NCI-H1105 (cell line): Measurements from ENCODE around the gene CASP4.
"Not testable (repeated sequence)": the region's sequence is repeated elsewhere in the genome, so short reads cannot be mapped to it uniquely, and the experiment has no call there.

Source experiments
- DNase-seq: peaks from one replicate; lab custom pipeline; 2025; lab: John Stamatoyannopoulos, UW

Gene CASP4

DNA sequence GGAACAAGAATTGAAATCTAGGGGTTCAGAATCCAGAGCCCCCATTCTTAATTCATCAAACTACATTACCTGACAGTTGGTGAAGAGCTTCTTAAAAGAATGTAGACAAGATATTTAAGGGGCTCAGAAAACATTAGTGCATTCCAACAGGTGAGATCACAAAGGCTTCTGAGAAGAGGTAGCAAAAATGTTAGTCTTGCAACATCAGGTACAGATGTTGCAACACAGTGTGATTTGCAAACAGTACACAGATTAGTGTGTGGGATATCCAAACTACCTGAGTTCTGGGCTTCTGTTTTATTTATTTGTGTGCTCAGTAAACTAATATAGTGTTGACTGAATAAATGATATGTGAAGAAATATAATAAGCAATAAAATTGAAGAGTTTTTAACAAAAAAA, 11.8 kb downstream of the CASP4 start:
- DNase-seq = no peak

DNA sequence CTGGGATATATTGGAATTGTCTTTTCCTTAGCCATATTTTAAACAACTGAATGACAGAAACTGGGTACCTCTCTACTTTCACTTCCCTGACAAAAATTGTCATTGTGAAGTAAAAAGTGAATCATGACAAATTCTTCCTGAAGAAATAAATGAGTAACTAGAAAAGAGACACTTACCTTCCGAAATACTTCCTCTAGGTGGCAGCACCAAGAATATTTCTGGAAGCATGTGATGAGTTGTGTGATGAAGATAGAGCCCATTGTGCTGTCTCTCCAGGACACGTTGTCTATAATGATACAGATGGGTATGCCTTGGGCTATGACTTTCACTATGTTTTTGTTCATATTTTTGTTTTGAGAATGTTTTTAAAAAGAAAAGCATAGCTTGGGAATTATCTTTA, 21.5 kb downstream of the CASP4 start:
- no peak for DNase-seq

GRCh38 chr11:104944076-104944475, 24.3 kb downstream of the CASP4 start:
- DNase-seq = no peak

DNA sequence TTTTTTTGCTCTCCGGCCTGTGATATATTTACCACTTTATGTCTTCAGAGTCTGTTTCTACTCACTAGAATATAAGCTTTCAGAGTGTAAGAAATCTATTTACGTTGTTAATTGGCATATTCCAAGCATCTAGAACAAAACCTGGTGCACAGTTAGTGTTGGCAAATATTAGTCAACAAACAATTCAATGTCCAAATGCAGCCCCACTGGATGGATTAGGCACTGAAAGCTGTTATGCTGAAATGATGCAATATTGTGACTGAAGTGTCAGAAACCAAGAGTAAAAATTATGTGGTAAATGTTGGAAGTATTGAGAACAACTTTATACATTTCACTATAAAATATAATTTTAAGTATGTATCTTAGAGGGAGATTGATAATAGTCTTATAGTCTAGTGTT, 24.8 kb downstream of the CASP4 start:
- no peak for DNase-seq

- DNase-seq = no peak
These were observed 33.8 kb downstream of the CASP4 start for GRCh38 chr11:104934594-104934993.

GRCh38 chr11:104934073-104934472, 34.3 kb downstream of the CASP4 start:
- not testable (repeated sequence) for DNase-seq

GRCh38 chr11:104928811-104929210, 39.6 kb downstream of the CASP4 start:
- no peak for DNase-seq

- DNase-seq = no peak
These were observed 41.4 kb downstream of the CASP4 start for GRCh38 chr11:104926771-104927611.

DNA sequence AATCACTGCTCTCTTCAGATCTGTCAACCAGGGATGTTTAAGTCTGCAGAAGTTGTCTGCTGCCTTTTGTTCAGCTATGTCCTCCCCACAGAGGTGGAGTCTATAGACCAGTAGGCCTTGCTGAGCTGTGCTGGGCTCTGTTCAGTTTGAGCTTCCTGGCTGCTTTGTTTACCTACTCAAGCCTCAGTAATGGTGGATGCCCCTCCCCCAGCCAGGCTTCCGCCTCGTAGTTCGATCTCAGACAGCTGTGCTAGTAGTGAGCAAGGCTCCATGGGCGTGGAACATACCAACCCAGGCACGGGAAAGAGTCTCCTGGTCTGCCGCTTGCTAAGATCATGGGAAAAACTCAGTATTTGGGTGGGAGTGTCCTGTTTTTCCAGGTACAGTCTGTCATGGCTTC, 42.5 kb downstream of the CASP4 start:
- DNase-seq = no peak

- DNase-seq = no peak
These were observed 50.1 kb downstream of the CASP4 start for GRCh38 chr11:104918113-104918824.

DNA sequence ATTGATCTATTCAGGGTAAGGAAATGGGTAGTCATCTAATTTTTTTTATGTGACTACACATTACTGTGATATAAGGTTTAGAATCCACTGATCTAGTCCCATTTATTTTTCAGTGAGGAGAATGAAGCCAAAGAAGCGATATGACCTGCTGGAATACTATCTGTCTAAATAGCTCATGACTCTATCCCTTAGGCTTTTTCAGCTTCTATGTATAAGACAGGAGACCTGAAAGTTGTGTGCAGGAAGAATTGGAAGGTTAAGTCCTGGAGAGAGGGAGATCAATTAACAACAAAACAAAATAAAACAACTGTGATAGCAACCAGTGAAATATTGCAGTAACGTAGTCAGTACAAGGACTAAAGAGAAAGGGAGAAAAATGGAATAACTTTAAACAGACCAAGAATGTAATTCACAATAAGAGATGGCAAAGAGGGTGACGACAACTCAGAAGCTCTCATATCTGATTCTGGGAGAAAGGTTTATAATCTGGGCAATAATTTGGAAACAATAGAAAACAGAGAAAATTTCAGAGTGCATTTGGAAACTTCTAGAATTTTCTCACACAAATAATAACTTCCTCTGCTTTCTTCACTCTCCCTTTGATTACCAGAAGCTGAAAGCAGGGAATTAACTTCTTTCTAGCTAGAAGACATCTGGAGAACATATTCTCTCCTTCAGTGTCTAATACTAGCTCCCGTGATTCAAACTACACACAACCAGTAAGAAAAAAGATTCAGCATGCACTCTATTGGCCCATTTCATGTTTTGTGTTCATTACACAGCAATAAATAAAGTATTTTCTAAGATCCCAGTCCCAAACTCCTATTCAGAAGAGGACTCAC, 50.9 kb downstream of the CASP4 start:
- DNase-seq = no peak

DNA sequence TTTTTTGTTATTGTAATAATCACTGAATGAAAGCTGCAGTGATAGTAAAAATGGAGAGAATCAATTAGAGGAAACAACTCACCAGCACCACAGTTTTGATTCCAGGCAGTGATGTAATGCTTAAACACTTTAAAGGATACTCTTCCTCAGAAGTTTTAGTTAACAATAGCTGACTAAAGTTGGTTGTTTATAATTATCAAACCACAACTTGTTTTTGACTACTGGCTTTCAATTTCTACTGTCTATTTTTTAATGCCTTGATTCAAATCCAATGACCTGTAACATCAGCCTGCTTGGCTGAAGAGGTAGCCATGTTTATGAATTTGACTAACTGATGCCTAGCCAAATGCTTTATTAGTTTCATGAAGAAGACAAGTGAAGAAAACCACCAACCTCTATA, 51.9 kb downstream of the CASP4 start:
- DNase-seq = no peak

DNA sequence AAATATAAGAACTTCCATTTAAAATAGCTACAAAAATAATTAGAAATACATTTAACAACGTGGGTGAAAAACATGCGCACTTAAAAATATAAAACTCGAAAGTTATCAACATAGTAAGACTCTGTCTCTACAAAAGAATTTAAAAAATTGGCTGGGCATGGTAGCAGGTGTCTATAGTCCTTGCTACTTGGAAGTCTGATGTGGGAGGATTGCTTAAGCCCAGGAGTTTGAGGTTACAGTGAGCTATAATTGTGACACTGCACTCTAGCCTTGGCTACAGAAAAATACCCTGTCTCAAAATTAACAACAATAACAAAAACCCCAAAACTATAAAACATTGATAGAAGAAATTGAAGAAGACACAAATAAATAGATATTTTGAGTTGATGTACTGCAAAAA, 56.3 kb downstream of the CASP4 start:
- no peak for DNase-seq

DNA sequence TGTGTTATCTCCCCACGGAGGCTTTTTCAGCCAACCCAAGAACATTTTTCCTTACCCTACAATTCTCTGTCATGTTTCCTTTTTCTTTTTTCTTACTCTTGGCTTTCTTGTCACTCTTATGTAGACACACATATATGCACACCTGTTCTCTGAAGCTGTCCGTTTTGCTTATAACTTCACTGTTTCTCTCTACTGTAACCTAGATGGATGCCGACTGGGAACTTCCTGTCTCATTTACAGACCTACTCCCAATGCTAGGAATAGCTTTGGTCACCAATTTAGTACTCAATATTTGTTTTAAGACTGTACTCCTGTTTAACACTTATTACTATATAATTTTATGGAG, 60.2 kb downstream of the CASP4 start:
- no peak for DNase-seq

- no peak for DNase-seq
These were observed 60.7 kb downstream of the CASP4 start for GRCh38 chr11:104907521-104908185.

DNA sequence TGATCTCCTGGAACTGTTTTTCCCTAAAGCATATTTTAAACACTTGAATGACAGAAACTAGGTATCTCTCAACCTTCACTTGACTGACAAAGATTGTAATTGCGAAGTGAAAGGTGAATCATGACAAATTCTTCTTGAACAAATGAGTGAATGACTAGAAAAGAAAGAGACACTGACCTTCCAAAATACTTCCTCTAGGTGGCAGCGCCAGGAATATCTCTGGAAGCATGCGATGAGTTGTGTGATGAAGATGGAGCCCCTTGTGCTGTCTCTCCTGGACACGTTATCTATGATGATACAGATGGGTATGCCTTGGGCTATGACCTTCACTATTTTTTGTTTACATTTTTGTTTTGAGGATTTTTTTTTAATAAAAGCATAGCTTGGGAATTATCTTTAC, 63.1 kb downstream of the CASP4 start:
- no peak for DNase-seq

DNA sequence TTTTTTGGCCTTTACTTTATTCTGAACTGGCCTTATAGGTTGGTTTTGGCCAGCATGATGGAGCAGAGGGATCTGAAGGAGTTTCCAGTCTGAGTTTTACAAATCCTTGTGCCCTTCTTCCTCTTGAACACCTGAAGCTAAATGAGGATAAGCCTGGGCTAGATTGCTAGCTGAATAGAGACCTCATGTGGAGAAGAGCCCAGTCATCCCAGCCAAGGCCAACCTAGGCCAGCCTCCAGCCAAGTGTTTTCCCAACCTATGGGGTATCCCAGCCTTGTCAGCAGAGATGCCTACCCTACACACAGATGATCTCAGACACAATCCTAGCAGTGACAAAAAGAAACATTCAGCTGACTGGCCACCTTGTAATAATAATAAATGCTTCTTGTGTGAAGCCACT, 69.1 kb downstream of the CASP4 start:
- DNase-seq = no peak

- DNase-seq = no peak
These were observed 69.7 kb downstream of the CASP4 start for GRCh38 chr11:104898685-104899013.

DNA sequence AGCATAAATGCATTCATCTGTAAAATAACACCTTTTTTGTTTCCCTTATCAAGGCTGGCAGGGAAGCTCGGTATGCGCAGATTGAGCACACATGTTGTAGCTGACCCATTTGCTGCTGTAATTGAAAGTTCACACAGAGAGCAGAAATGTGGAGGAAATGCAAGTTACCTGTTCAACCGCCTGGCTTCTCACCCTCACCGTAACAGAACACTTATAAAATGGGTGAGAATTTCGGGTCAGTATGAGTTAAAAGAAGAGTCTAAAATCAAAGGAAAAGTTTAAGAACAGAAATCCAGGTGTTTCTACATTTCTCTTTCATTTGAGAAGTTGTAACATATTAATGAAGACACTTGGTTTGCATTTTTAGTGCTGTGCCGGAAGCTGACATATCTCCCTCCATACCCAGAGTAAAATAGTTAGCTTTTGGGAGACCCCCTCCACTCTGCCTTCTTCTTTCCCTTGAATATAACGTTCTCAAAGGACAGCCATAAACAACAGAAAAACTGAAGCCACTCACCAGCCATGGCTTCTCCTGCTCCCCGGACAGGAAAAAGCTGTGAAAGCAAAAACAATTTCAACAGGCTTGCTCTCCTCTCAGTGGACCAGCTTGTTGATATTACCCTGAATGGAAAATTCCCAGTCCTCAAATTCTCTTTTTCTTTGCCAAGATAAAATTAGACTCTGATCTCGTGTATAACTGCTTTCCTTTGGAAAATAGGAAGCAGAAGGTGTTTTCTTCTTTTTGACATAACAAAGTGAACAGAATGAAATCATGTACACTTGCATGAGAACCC, 70.3 kb downstream of the CASP4 start, which contains the start of gene CASP12:
TSS of gene CASP12 (minus strand) at position 570 of the 794 bp plus-strand sequence.
- DNase-seq = no peak

DNA sequence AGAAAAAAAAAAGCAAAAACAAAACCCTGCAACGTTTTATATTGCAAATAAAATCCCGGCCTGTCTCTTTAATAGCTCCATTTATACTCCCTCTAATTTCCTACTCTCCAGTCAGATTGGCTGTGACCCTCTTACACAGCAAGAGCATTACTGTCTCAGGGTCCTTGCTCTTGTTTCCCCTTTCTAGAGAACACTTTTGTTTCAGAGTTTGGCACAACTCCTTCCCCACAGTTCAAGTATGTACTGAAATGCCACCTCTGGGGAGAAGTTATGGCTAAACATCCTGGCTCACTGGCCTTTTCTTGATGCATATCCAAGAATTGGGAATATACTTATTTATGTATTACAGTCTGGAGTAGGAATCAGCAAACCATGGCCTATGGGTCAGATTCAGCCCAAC, 72.7 kb downstream of the CASP4 start:
- DNase-seq = no peak

- no peak for DNase-seq
These were observed 74.5 kb downstream of the CASP4 start for GRCh38 chr11:104893876-104894275.
